ENCODE data around the gene GZMA. TPM values are rescaled to one million over a fixed set of nuclear protein-coding genes. Genes with fewer than 3 reads are reported as not detected.

The GZMA gene
- polyA plus RNA-seq, 2 of the 4 experiments (the other 2 are of a cell fraction), result not detected

DNA sequence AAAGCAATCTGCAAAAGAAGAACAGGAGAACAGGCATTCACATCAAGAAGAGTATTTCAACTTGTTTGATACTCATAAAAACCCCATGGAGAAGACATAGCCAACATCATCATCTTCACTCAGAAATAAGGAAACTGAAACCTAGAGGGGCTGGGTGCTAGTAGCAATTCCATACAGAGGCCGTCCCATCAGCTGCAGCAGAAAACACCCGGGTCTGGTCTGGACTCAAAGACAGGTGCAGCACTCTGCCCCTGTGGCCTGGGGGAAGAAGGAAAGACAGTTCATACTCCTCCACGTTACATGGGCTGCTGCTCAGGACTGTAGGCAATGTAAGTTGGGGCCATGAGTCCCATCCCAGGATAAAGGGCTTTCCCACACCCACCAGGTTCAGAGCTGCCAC, 11.6 kb downstream of the GZMA start:
- no peak for FAIRE-seq
- no peak for DNase-seq (ENCODE audit: low read depth in 1 of 2, low spot score in 1 of 2)
- no peak overlapping the region for H3K4me2 ChIP-seq
- ChIA-PET POLR2A (no interaction called here), CTCF (no interaction called here)
- TF ChIP-seq RNF2 (IDR thresholded peaks at IDR 0.05; ENCODE audit: borderline replicate concordance, low read depth), result no peak
- no peak overlapping the region for H3K27ac ChIP-seq
- H3K4me1 ChIP-seq, result no peaks in the 10 kb centered on the region
- WGBS (ENCODE audit: missing lambda C conversion rate), result 6% methylated on average over 3 of the region's 3 CpGs
- no peak overlapping the region for H3K4me3 ChIP-seq
- no peaks in the 10 kb centered on the region for H3K9me3 ChIP-seq
- no peak for ATAC-seq

DNA sequence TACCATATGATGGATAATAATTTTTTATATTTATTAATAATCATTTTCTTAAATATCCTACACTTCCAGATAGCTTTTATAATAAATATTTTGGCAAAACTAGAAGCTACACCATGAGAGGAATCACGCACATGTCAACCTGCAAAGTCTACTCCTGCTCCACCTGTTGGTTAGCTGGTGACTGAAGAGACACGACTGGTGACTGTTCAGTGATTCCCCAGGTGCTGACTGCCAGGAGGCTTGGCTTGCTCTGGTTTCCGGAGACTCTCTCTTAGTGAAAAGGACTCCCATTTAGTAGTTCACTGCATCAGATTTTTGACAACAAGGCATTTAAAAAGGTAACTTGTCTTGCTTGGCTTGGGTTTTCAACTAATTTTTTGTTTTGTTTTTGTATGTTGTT, 20.9 kb downstream of the GZMA start:
- H3K9me3 ChIP-seq, result no peaks in the 10 kb centered on the region
- no peaks in the 10 kb centered on the region for H3K4me1 ChIP-seq
- 33% methylated on average over 3 of the region's 3 CpGs for WGBS (ENCODE audit: missing lambda C conversion rate)
- CTCF ChIA-PET, result interaction anchor here (1.7 kb wide), 1 partner anchor 23 kb away, joined by 6 read pairs; no protein-coding TSS in a partner anchor
- FAIRE-seq (no peak), ATAC-seq (no peak), DNase-seq (ENCODE audit: low read depth in 1 of 2, low spot score in 1 of 2) (no peak)
- TF ChIP-seq, protein P1, sequence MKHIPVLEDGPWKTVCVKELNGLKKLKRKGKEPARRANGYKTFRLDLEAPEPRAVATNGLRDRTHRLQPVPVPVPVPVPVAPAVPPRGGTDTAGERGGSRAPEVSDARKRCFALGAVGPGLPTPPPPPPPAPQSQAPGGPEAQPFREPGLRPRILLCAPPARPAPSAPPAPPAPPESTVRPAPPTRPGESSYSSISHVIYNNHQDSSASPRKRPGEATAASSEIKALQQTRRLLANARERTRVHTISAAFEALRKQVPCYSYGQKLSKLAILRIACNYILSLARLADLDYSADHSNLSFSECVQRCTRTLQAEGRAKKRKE (CRISPR knock-in tag; IDR thresholded peaks at IDR 0.05; ENCODE audit: low read depth), result no peak
- TF ChIP-seq HOXB13 (CRISPR knock-in tag; IDR thresholded peaks at IDR 0.05; ENCODE audit: low read depth) (no peak), RFX5 (IDR thresholded peaks at IDR 0.05) (no peak), NPAS2 (CRISPR knock-in tag; IDR thresholded peaks at IDR 0.05; ENCODE audit: borderline replicate concordance) (no peak), ZNF302 (CRISPR knock-in tag; IDR thresholded peaks at IDR 0.05) (no peak), FOSB (CRISPR knock-in tag; IDR thresholded peaks at IDR 0.05) (no peak)
- H3K4me3 ChIP-seq, result no peak overlapping the region
- H3K4me2 ChIP-seq, result no peak overlapping the region
- no peak overlapping the region for H3K27ac ChIP-seq
- POLR2A ChIA-PET, result no interaction called here

DNA sequence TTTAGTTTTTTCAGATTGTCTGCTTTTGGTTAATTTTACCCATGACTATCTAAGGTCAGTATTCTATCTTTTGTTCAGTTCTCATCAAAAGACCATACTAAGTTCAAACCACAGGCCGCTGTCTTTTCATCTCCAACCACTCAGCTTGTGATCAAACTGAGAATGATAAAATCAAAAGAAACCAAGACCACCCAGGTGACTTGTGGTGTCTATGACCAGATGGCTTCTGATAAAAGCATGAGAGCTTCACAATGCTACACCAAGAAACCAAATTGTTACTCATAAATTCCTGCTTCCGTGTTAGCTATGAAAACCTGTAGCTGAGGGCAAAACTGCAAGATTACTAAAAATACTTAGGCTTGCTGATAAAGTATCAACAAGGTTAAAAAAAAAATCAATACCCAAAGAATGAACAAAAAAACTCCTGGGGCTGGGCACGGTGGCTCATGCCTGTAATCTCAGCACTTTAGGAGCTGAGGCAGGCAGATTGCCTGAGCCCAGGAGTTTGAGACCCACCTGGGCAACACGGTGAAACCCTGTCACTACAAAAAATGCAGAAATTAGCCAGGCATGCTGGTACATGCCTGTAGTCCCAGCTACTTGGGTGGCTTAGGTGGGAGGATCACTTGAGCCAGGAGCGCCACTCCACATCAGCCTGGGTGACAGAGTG, 31.7 kb downstream of the GZMA start:
- DNase-seq (ENCODE audit: low read depth in 1 of 2, low spot score in 1 of 2) (no peak), FAIRE-seq (no peak), ATAC-seq (no peak)
- Histone ChIP-seq H3K4me1 (no peaks in the 10 kb centered on the region), H3K4me2 (no peak overlapping the region), H3K4me3 (no peak overlapping the region), H3K9me3 (no peaks in the 10 kb centered on the region), H3K27ac (no peak overlapping the region)
- WGBS (ENCODE audit: missing lambda C conversion rate), result 26% methylated on average over 5 of the region's 5 CpGs
- no peak for TF ChIP-seq ZFP36 (IDR thresholded peaks at IDR 0.05; ENCODE audit: borderline replicate concordance, partially characterized antibody)
- no peak for TF ChIP-seq NFE2L2 (conservative IDR thresholded peaks at IDR 0.05; ENCODE audit: low read length)
- TF ChIP-seq RARB (CRISPR knock-in tag; IDR thresholded peaks at IDR 0.05), result no peak
- TF ChIP-seq, protein P2, sequence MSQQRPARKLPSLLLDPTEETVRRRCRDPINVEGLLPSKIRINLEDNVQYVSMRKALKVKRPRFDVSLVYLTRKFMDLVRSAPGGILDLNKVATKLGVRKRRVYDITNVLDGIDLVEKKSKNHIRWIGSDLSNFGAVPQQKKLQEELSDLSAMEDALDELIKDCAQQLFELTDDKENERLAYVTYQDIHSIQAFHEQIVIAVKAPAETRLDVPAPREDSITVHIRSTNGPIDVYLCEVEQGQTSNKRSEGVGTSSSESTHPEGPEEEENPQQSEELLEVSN (IDR thresholded peaks at IDR 0.05; ENCODE audit: borderline replicate concordance, low read depth), result no peak
- TF ChIP-seq, protein P3, sequence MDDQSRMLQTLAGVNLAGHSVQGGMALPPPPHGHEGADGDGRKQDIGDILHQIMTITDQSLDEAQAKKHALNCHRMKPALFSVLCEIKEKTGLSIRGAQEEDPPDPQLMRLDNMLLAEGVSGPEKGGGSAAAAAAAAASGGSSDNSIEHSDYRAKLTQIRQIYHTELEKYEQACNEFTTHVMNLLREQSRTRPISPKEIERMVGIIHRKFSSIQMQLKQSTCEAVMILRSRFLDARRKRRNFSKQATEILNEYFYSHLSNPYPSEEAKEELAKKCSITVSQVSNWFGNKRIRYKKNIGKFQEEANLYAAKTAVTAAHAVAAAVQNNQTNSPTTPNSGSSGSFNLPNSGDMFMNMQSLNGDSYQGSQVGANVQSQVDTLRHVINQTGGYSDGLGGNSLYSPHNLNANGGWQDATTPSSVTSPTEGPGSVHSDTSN (IDR thresholded peaks at IDR 0.05), result no peak
- no peak for TF ChIP-seq EHMT2 (IDR thresholded peaks at IDR 0.05; ENCODE audit: low read depth)
- TF ChIP-seq FOXS1 (CRISPR knock-in tag; IDR thresholded peaks at IDR 0.05), result no peak
- TF ChIP-seq MYC (IDR thresholded peaks at IDR 0.05; ENCODE audit: borderline replicate concordance, low read length), result no peak
- TF ChIP-seq HOXB5 (CRISPR knock-in tag; IDR thresholded peaks at IDR 0.05), result no peak
- TF ChIP-seq CBX2 (IDR thresholded peaks at IDR 0.05; ENCODE audit: borderline replicate concordance, low read depth), result no peak
- no peak for TF ChIP-seq CHD2 (IDR thresholded peaks at IDR 0.05; ENCODE audit: low read length, partially characterized antibody)
- TF ChIP-seq RNF2 (IDR thresholded peaks at IDR 0.05; ENCODE audit: borderline replicate concordance, low read depth), result no peak
- TF ChIP-seq POLR2AphosphoS2 (conservative IDR thresholded peaks at IDR 0.05; ENCODE audit: low read length), result no peak
- TF ChIP-seq CBX8 (IDR thresholded peaks at IDR 0.05), result no peak
- TF ChIP-seq POLR2A (IDR thresholded peaks at IDR 0.05; ENCODE audit: low read length), result no peak
- no peak for TF ChIP-seq KDM1A (IDR thresholded peaks at IDR 0.05; ENCODE audit: low read depth)
- no peak for TF ChIP-seq MAFK (IDR thresholded peaks at IDR 0.05; ENCODE audit: partially characterized antibody)
- ChIA-PET CTCF (interaction anchor here (1.0 to 2.6 kb wide), 3 partner anchors 10 to 26 kb away, joined by 4 to 16 read pairs (median 4); partner anchors contain the start of gene GPX8), POLR2A (no interaction called here)

All from A549 (cell line).